ENCODE results near the gene NF1. TPM values are rescaled to one million over a fixed set of nuclear protein-coding genes. Genes with fewer than 3 reads are reported as not detected.

NF1 gene
- total RNA-seq, 2 experiments from 2014 or later, result 15.5 to 18.7 TPM

- Mint-ChIP-seq H3K9me3 (no peaks in the 10 kb centered on the region), H3K4me1 (ENCODE audit: low read depth) (peaks cover 10% of the 10 kb centered on the region), H3K27me3 (peaks cover 65% of the 10 kb centered on the region), H3K36me3 (ENCODE audit: low read depth) (no peaks in the 10 kb centered on the region), H3K27ac (no peak overlapping the region), H3K4me3 (peak overlapping the region; percentile 72)
- TF ChIP-seq CTCF (IDR thresholded peaks at IDR 0.05), result no peak
- ChIA-PET CTCF (no interaction called here), POLR2A (no interaction called here)
- intact Hi-C loops (cut with DNase I, micrococcal nuclease), result no loop called here
- H3K9me3 ChIP-seq (ENCODE audit: control insufficient read depth in 1 of 2, insufficient read depth in 1 of 2, low read length in 2 of 2), result peaks cover 0 to 13% of the 10 kb centered on the region in 2 experiments
- DNase-seq, result peak in 10 of 14 experiments; percentile 17 to 56 (median 24)
- H3K27me3 ChIP-seq (ENCODE audit: control insufficient read depth in 1 of 2, insufficient read depth in 2 of 2, low read length in 2 of 2), result peaks cover 26 to 33% of the 10 kb centered on the region in 2 experiments
- H3K4me1 ChIP-seq (ENCODE audit: insufficient read depth, low read length), result peaks cover 15% of the 10 kb centered on the region
- H3K4me3 ChIP-seq (ENCODE audit: low read length), result no peak overlapping the region
- H3K27ac ChIP-seq (ENCODE audit: low read depth in 1 of 2, low read length in 2 of 2), result no peak overlapping the region
- ATAC-seq (ENCODE audit: poor library complexity), result peak; percentile 51
- H3K36me3 ChIP-seq (ENCODE audit: insufficient read depth, low read length), result no peaks in the 10 kb centered on the region
Observed at GRCh38 chr17:31394544-31394943, 299.8 kb downstream of the NF1 start.

DNA sequence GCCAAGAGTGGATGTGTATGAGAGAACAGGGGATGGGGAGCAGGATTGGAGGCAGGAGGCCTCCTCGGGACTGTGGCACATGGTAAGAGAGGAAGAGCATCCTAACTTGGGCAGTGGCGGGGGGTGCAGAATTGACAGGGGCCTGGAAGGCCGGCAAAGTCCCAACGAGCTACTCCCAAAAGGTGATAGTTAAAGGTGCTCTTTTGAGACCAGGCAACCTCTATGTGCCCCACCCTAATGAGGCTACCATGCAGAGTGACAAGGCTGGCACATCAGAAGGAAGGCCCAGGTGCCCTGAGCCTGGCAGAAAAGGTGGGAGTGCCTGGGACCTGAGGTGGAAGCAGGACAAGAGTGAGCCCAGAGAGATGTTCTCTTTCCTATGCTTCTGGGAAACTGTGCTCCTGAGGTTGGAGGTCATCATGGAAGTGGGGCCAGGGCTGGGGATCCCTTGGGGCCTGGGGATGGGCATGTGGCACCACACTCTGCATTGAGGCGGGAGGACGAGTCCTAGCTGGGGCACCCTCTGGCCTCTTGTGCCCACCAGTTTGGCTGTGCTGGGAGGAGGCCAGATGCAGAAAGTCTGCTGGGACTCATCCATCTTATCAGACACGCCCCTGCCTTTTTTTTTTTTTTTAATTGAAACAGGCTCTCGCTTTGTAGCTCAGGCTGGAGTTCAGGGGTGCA is 302.6 kb downstream of the NF1 start:
- H3K4me1 ChIP-seq (ENCODE audit: insufficient read depth, low read length), result peaks cover 3% of the 10 kb centered on the region
- no peak for TF ChIP-seq CTCF (IDR thresholded peaks at IDR 0.05)
- Mint-ChIP-seq H3K27ac (no peak overlapping the region), H3K36me3 (ENCODE audit: low read depth) (no peaks in the 10 kb centered on the region), H3K27me3 (peaks cover 47% of the 10 kb centered on the region), H3K4me1 (ENCODE audit: low read depth) (peaks cover 4% of the 10 kb centered on the region), H3K4me3 (no peak overlapping the region), H3K9me3 (no peaks in the 10 kb centered on the region)
- DNase-seq (no peak), ATAC-seq (ENCODE audit: poor library complexity) (no peak)
- peaks cover 14 to 23% of the 10 kb centered on the region in 2 experiments for H3K27me3 ChIP-seq (ENCODE audit: control insufficient read depth in 1 of 2, insufficient read depth in 2 of 2, low read length in 2 of 2)
- no peak overlapping the region for H3K4me3 ChIP-seq (ENCODE audit: low read length)
- intact Hi-C loops (cut with DNase I, micrococcal nuclease), result no loop called here
- H3K36me3 ChIP-seq (ENCODE audit: insufficient read depth, low read length), result no peaks in the 10 kb centered on the region
- peaks cover 0 to 3% of the 10 kb centered on the region in 2 experiments for H3K9me3 ChIP-seq (ENCODE audit: control insufficient read depth in 1 of 2, insufficient read depth in 1 of 2, low read length in 2 of 2)
- POLR2A ChIA-PET, result no interaction called here
- CTCF ChIA-PET, result no interaction called here
- H3K27ac ChIP-seq (ENCODE audit: low read depth in 1 of 2, low read length in 2 of 2), result no peak overlapping the region

DNA sequence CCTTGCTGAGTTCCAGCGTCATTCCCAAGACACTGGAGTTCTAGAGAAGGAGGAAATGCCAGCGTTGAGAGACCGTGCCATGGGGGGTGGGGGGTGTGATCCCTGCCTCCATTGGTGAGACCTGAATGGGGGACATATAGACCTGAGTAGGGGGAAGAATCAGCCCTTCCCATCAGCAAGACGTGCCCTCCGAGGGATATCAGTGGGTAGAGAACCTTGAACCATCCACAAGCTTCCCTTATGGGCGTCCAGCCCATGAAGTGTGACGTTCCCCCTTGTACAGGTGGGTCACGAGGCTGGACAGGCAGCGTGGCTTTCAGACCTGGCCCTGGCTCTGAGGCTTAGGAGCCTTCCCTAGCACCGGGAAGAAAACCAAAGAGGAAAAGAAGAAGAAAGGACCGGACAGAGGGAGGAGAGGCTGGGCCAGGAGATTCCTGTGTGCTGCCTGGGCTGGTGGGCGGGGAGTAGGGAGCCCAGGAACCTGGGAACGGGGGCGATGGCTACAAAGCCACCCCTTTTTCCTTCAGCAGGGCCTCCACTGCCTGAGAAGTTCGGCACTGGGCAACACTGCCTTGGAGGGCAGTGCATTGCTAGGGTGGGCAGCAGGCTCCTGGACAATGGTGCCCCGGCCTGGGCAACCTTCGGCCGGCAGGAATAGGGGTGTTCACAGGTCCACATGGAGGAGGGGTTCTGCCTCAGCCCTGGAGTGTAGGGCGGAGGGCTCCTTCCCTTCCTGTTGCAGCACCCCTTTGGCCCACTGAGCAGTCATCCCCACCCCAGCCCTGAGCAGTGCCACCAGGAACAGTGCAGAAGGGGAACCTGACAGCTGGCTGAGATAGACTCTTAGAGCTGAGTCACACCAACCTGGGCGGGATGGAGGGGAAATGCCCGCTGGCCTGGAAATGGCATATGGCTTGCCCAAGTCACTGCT is 303.9 kb downstream of the NF1 start:
- no peak overlapping the region for H3K27ac ChIP-seq (ENCODE audit: low read depth in 1 of 2, low read length in 2 of 2)
- intact Hi-C loops (cut with DNase I, micrococcal nuclease), result no loop called here
- Mint-ChIP-seq H3K9me3 (no peaks in the 10 kb centered on the region), H3K27ac (no peak overlapping the region), H3K4me1 (ENCODE audit: low read depth) (peaks cover 4% of the 10 kb centered on the region), H3K27me3 (peaks cover 35% of the 10 kb centered on the region), H3K36me3 (ENCODE audit: low read depth) (no peaks in the 10 kb centered on the region), H3K4me3 (no peak overlapping the region)
- H3K4me3 ChIP-seq (ENCODE audit: low read length), result no peak overlapping the region
- ATAC-seq (ENCODE audit: poor library complexity), result no peak
- H3K9me3 ChIP-seq (ENCODE audit: control insufficient read depth in 1 of 2, insufficient read depth in 1 of 2, low read length in 2 of 2), result no peaks in the 10 kb centered on the region
- peaks cover 2 to 11% of the 10 kb centered on the region in 2 experiments for H3K27me3 ChIP-seq (ENCODE audit: control insufficient read depth in 1 of 2, insufficient read depth in 2 of 2, low read length in 2 of 2)
- DNase-seq, result peak in 1 of 14 experiments; percentile 19
- ChIA-PET POLR2A (no interaction called here), CTCF (no interaction called here)
- no peaks in the 10 kb centered on the region for H3K4me1 ChIP-seq (ENCODE audit: insufficient read depth, low read length)
- H3K36me3 ChIP-seq (ENCODE audit: insufficient read depth, low read length), result no peaks in the 10 kb centered on the region
- no peak for TF ChIP-seq CTCF (IDR thresholded peaks at IDR 0.05)

All from CD4-positive, alpha-beta T cell (primary cell).